Spleen (tissue), 11 donors: Measurements from ENCODE around the gene SMG6. TPM values are rescaled to one million over a fixed set of nuclear protein-coding genes. Genes with fewer than 3 reads are reported as not detected.

ENCODE experiments used
- DNase-seq: peaks from one replicate; pipeline ENCODE4 v3.0.0-alpha.2; 2020
- H3K27ac ChIP-seq, 8 donors: fragments of 200-600 bp; sonication (generic) in 7 of 8; 1 replicate in 4 of 8; 2 replicates in 4 of 8; pipeline versions ENCODE4 v1.5.0 to v1.8.0; 2016 to 2021; ENCODE audit warnings: inconsistent platforms in 4 of 8, mild to moderate bottlenecking in 4 of 8, moderate library complexity in 1 of 8
- H3K27me3 ChIP-seq, 7 donors: fragments of 200-600 bp; sonication (generic) in 6 of 7; replicated peaks in 1 of 7; 1 replicate in 4 of 7; 2 replicates in 3 of 7; pipeline versions ENCODE4 v1.5.0 to v1.8.0; 2016 to 2021; ENCODE audit warnings: inconsistent platforms in 3 of 7, mild to moderate bottlenecking in 1 of 7
- H3K36me3 ChIP-seq, 6 donors: fragments of 200-600 bp; sonication (generic) in 5 of 6; 1 replicate in 4 of 6; 2 replicates in 2 of 6; pipeline versions ENCODE4 v1.5.0 to v1.8.0; 2016 to 2021; ENCODE audit warnings: inconsistent platforms in 2 of 6
- H3K4me1 ChIP-seq, 6 donors: fragments of 200-600 bp; sonication (generic) in 5 of 6; 1 replicate in 3 of 6; 2 replicates in 3 of 6; pipeline versions ENCODE4 v1.5.0 to v1.8.0; 2016 to 2021; ENCODE audit warnings: inconsistent platforms in 3 of 6
- H3K4me3 ChIP-seq, 8 donors: fragments of 200-600 bp; sonication (generic) in 7 of 8; 1 replicate in 4 of 8; 2 replicates in 4 of 8; pipeline versions ENCODE4 v1.5.0 to v1.8.0; 2016 to 2021; ENCODE audit warnings: inconsistent platforms in 4 of 8, mild to moderate bottlenecking in 4 of 8, moderate library complexity in 2 of 8
- H3K9me3 ChIP-seq, 8 donors: fragments of 200-600 bp; sonication (generic) in 7 of 8; 1 replicate in 4 of 8; 2 replicates in 4 of 8; pipeline versions ENCODE4 v1.5.0 to v1.8.0; 2016 to 2021; ENCODE audit warnings: inconsistent platforms in 4 of 8
- POLR2A ChIP-seq, 3 donors: fragments of 450-650 bp; IDR thresholded peaks; one replicate each; pipeline ENCODE4 v1.5.1; 2017; ENCODE audit warnings: antibody characterized with exemption in 3 of 3, mild to moderate bottlenecking in 1 of 3
- POLR2AphosphoS5 ChIP-seq, 3 donors: sonication (generic); formaldehyde crosslinking; IDR thresholded peaks; one replicate each; pipeline ENCODE4 v1.5.1; 2017; ENCODE audit warnings: antibody characterized with exemption in 3 of 3
- WGBS, 5 donors: extraction: QIAGEN DNeasy Blood & Tissue Kit in 3 of 5; methylation state at CpG; one replicate each; pipeline versions ENCODE4 v1.1.5 to v1.1.7; 2013 to 2018; 5-methylcytosine and 5-hydroxymethylcytosine counted together
- intact Hi-C: fragments of 100-400 bp; cut with DNase I; formaldehyde crosslinking; loops from one replicate; pipeline ENCODE4 v1.15.0; 2023; ENCODE audit warnings: low total_unique reads
- polyA plus RNA-seq, 3 donors: library from polyadenylated mRNA; stranded (reverse); fragments of 200-250 nt; gene quantifications; one replicate each; pipeline ENCODE4 v1.2.1, GENCODE V29; 2013
- total RNA-seq, 7 donors: library from RNA; depleted of rRNA in 3 of 7; stranded (reverse); fragments of >200 nt in 3 of 7; fragmentation: NEBNext Ultra II Directional in 4 of 7; extraction: Animal tissue kit (Norgen Biotek cat#: 25700) in 4 of 7; gene quantifications; one replicate each; pipeline versions ENCODE4 v1.1.0 to v1.2.1, GENCODE V29; 2016 to 2021
- TF ChIP-seq, protein P1 (sequence below), 11 experiments: fragments of 200-600 bp in 7 of 11; fragments of 450-650 bp in 4 of 11; sonication (generic) in 4 of 11; IDR thresholded peaks in 8 of 11; conservative IDR thresholded peaks in 3 of 11; 1 replicate in 7 of 11; 2 replicates in 4 of 11; pipeline versions ENCODE4 v1.4.0 to v1.8.0; 2016 to 2021; ENCODE audit warnings: antibody characterized with exemption in 11 of 11, inconsistent platforms in 4 of 11, mild to moderate bottlenecking in 1 of 11
- donor health status: healthy with polysubstance abuse.
- donor health status: DM: no; HTN: no; CAD: no; lungs with moderate emphysema.
- donor health status: DM: no; HTN: no; CAD: no.
- donor health status: Bipolar disorder and iron deficiency.
- donor health status: healthy.
- donor health status: DM: no; HTN: no; CAD: no.
- donor health status: DM: yes; HTN: yes; CAD: no.

SMG6 gene
- total and polyA plus RNA-seq, 10 donors: 9.7 to 44.2 (median 28.0) TPM

DNA sequence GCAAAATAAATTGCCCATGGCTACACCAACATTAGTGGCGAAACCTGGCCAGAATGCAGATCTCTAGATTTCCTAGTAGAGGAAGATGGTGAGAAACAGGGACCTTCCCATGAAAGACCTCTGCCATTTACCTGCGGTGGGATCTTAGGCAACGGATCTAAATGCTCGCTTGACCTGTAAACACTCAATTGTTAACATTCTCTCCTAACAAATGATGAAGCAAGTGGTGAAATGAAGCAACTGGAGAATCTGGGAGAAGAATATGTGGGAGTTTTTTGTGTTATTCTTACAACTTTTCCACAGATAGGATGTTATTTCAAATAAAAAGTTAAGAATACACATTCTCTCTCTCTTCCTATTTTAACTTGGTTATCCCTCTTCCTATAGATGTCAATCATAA, 56.6 kb downstream of the SMG6 start:
- H3K27me3 ChIP-seq: no peaks in the 10 kb centered on the region
- no peaks in the 10 kb centered on the region for H3K9me3 ChIP-seq
- H3K27ac ChIP-seq: no peak overlapping the region
- no peak overlapping the region for H3K4me3 ChIP-seq
- no peak for DNase-seq
- intact Hi-C loops: no loop called here
- 89 to 98% (median 93%) methylated on average over 4 of the region's 4 CpGs for WGBS, 5 donors
- H3K4me1 ChIP-seq: peaks cover 0 to 25% (median 9%) of the 10 kb centered on the region in 6 donors
- peaks cover 0 to 76% (median 19%) of the 10 kb centered on the region in 6 donors for H3K36me3 ChIP-seq
- TF ChIP-seq POLR2A (IDR thresholded peaks at IDR 0.05): no peak
- no peak for TF ChIP-seq POLR2AphosphoS5 (IDR thresholded peaks at IDR 0.05)
- TF ChIP-seq, protein P1, sequence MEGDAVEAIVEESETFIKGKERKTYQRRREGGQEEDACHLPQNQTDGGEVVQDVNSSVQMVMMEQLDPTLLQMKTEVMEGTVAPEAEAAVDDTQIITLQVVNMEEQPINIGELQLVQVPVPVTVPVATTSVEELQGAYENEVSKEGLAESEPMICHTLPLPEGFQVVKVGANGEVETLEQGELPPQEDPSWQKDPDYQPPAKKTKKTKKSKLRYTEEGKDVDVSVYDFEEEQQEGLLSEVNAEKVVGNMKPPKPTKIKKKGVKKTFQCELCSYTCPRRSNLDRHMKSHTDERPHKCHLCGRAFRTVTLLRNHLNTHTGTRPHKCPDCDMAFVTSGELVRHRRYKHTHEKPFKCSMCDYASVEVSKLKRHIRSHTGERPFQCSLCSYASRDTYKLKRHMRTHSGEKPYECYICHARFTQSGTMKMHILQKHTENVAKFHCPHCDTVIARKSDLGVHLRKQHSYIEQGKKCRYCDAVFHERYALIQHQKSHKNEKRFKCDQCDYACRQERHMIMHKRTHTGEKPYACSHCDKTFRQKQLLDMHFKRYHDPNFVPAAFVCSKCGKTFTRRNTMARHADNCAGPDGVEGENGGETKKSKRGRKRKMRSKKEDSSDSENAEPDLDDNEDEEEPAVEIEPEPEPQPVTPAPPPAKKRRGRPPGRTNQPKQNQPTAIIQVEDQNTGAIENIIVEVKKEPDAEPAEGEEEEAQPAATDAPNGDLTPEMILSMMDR (IDR thresholded peaks at IDR 0.05 in 8 of 11, conservative IDR thresholded peaks at IDR 0.05 in 3 of 11): no peak

DNA sequence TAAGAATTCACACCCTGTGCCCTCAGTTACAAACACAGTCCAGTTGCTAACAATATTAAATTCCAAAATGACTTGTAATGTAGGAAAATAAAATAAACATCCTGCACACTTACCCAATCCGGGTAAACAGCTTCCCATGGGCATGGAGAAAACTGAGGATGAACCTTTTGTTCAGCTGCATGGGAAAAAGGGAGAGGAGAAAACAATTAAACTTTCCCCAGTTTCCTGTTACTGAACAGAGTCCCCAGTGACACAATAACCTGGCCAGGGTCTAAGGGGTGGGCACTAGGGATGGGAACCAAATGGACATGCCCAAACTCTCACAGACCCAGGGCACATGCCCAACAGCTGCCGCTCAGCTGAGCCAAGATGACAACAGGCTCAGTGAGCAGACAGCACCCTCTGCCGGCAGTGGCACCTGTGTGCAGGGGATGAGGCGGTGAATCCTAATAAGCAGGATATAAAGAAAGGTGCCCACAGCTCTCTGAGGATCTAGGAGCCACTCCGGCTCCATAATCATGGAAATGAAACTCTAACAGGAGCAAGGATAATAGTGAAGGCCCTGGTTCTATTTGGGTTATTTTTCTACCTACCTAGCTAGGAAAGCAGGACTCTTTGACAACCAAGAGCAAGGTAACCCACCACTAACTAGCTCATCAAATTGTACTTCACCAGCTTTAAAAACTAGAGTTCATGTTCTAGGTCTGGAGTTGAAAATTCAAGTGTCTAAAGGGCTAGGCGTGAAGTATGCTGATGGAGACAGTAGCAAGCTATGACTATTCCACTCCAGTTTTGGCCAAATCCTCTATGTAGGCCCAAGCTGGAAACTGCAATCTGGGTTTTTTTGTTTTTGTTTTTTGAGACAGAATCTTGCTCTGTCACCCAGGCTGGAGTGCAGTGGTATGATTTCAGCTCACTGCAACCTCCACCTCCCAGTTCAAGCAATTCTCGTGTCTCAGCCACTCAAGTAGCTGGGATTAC, 58.8 kb downstream of the SMG6 start:
- intact Hi-C loops: loop anchor here (2.0 kb wide), 1 partner anchor 190 kb away; the partner anchor contains the start of gene HIC1
- Histone ChIP-seq H3K4me1 (peaks cover 0 to 36% (median 16%) of the 10 kb centered on the region in 6 donors), H3K4me3 (no peak overlapping the region), H3K27ac (peak overlapping the region in 7 of 8 donors; percentile 13 to 49 (median 38)), H3K36me3 (peaks cover 0 to 79% (median 15%) of the 10 kb centered on the region in 6 donors), H3K27me3 (no peaks in the 10 kb centered on the region), H3K9me3 (no peaks in the 10 kb centered on the region)
- peak; percentile 96 for DNase-seq
- WGBS, 5 donors: 32 to 38% (median 35%) methylated on average over 7 of the region's 7 CpGs
- TF ChIP-seq, protein P1 (IDR thresholded peaks at IDR 0.05 in 8 of 11, conservative IDR thresholded peaks at IDR 0.05 in 3 of 11): peak; percentile 90 to 98 (median 96)
- TF ChIP-seq POLR2A (IDR thresholded peaks at IDR 0.05): no peak
- TF ChIP-seq POLR2AphosphoS5 (IDR thresholded peaks at IDR 0.05): peak; percentile 51 to 77 (median 76)

DNA sequence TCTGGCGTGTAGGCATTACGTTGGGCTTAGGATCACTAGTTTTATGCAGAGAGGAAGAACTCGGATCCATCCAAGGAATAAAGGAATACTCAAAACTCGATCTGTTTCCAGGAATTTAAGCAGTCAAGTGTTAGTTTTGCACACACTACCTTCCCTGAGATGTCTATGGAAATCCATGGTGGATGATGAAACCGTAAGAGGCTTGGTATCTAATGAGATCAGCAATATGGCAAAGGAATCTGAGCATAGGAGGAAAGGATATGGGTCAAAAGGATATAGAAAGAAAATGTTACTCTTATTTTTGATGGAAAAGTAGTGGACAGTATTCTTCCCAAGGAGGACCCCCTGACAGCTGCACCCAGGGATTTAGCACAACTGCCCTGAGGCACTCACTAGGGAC, 59.6 kb downstream of the SMG6 start:
- Histone ChIP-seq H3K27me3 (no peaks in the 10 kb centered on the region), H3K36me3 (peaks cover 0 to 73% (median 13%) of the 10 kb centered on the region in 6 donors), H3K27ac (peak overlapping the region in 7 of 8 donors; percentile 13 to 49 (median 38)), H3K4me1 (peaks cover 0 to 45% (median 25%) of the 10 kb centered on the region in 6 donors), H3K4me3 (no peak overlapping the region), H3K9me3 (no peaks in the 10 kb centered on the region)
- no peak for DNase-seq
- 88 to 94% (median 93%) methylated on average over 5 of the region's 5 CpGs for WGBS, 5 donors
- intact Hi-C loops: loop anchor here (2.0 kb wide), 1 partner anchor 189 kb away; the partner anchor contains the start of gene HIC1
- TF ChIP-seq, protein P1 (IDR thresholded peaks at IDR 0.05 in 8 of 11, conservative IDR thresholded peaks at IDR 0.05 in 3 of 11): no peak
- TF ChIP-seq POLR2AphosphoS5 (IDR thresholded peaks at IDR 0.05): no peak
- TF ChIP-seq POLR2A (IDR thresholded peaks at IDR 0.05): no peak

DNA sequence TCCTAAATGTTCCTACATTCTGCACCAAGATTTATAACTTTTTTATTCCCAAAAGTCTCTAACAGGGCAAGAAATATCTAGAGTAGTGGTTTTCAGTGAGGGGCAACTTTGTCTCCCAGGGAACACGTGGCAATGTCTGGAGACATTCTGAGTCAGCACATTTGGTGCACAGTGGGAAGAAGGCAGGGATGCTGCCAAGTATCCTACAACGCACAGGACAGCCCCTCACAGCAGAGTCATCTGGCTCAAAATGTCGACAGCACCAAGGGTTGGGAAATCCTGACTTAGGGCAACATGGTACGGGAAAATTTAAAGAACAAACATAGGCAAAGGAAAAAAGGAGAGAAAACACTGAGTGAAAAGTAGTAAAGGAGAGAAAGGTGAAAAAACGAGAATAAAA, 61.8 kb downstream of the SMG6 start:
- intact Hi-C loops: no loop called here
- 78 to 90% (median 81%) methylated on average over 5 of the region's 5 CpGs for whole genome bisulfite sequencing, 5 donors
- Histone ChIP-seq H3K27ac (peak overlapping the region in 1 of 8 donors; percentile 27), H3K36me3 (peaks cover 0 to 62% (median 13%) of the 10 kb centered on the region in 6 donors), H3K4me3 (no peak overlapping the region), H3K4me1 (peaks cover 4 to 66% (median 41%) of the 10 kb centered on the region in 6 donors), H3K27me3 (no peaks in the 10 kb centered on the region), H3K9me3 (no peaks in the 10 kb centered on the region)
- TF ChIP-seq POLR2AphosphoS5 (IDR thresholded peaks at IDR 0.05): no peak
- no peak for TF ChIP-seq POLR2A (IDR thresholded peaks at IDR 0.05)
- TF ChIP-seq, protein P1 (IDR thresholded peaks at IDR 0.05 in 8 of 11, conservative IDR thresholded peaks at IDR 0.05 in 3 of 11): no peak
- DNase-seq: no peak
